Natural killer cell (primary cell): Measurements from ENCODE around the gene ZNRF4. TPM values are rescaled to one million over a fixed set of nuclear protein-coding genes. Genes with fewer than 3 reads are reported as not detected.

Source experiments
- ATAC-seq, 3 donors: fragments of 150-1000 bp in 2 of 3; fragments of 200-7000 bp in 1 of 3; cut with Tn5 transposase; 1 replicate in 1 of 3; 2 replicates in 2 of 3; pipeline ENCODE4 v1.10.0; 2021; ENCODE audit warnings: mild to moderate bottlenecking in 2 of 3, moderate library complexity in 2 of 3
- DNase-seq, 2 donors: peaks; one replicate each; pipeline versions ENCODE4 v3.0.0 to v3.0.0-alpha.2; 2013 to 2021; ENCODE audit warnings: mixed read lengths in 1 of 2
- H3K27ac ChIP-seq: one replicate; pipeline ENCODE4 v1.5.1; 2013; ENCODE audit warnings: mild to moderate bottlenecking, low read length
- H3K27me3 ChIP-seq: one replicate; pipeline ENCODE4 v1.6.1; 2013; ENCODE audit warnings: low read length; ENCODE audit not compliant: control insufficient read depth, insufficient read depth
- H3K36me3 ChIP-seq: one replicate; pipeline ENCODE4 v1.6.1; 2013; ENCODE audit warnings: low read length; ENCODE audit not compliant: control insufficient read depth, insufficient read depth
- H3K4me1 ChIP-seq: one replicate; pipeline ENCODE4 v1.6.1; 2013; ENCODE audit warnings: low read length; ENCODE audit not compliant: control insufficient read depth, insufficient read depth
- H3K4me3 ChIP-seq: one replicate; pipeline ENCODE4 v1.5.1; 2013; ENCODE audit warnings: low read length
- H3K9me3 ChIP-seq: one replicate; pipeline ENCODE4 v1.6.1; 2013; ENCODE audit warnings: low read length; ENCODE audit not compliant: control insufficient read depth, insufficient read depth
- H3K27ac Mint-ChIP-seq, 2 donors: one replicate each; pipeline ENCODE4 v1.8.0; 2022; ENCODE audit warnings: mild to moderate bottlenecking in 2 of 2, mixed read lengths in 2 of 2, moderate library complexity in 1 of 2
- H3K27me3 Mint-ChIP-seq, 2 donors: one replicate each; pipeline ENCODE4 v1.8.0; 2022; ENCODE audit warnings: low read depth in 2 of 2, mixed read lengths in 2 of 2
- H3K36me3 Mint-ChIP-seq: one replicate; pipeline ENCODE4 v1.8.0; 2022; ENCODE audit warnings: mixed read lengths
- H3K4me1 Mint-ChIP-seq, 2 donors: one replicate each; pipeline ENCODE4 v1.8.0; 2022; ENCODE audit warnings: mixed read lengths in 2 of 2
- H3K4me3 Mint-ChIP-seq: one replicate; pipeline ENCODE4 v1.8.0; 2022; ENCODE audit warnings: mild to moderate bottlenecking, moderate library complexity, mixed read lengths
- H3K9me3 Mint-ChIP-seq, 2 donors: one replicate each; pipeline ENCODE4 v1.8.0; 2022; ENCODE audit warnings: mixed read lengths in 2 of 2
- CTCF ChIP-seq: fragments of 200-600 bp; IDR thresholded peaks from one replicate; pipeline ENCODE4 v1.8.0; 2022; ENCODE audit warnings: antibody characterized with exemption
- WGBS: methylation state at CpG from one replicate; pipeline ENCODE4 v1.1.7; 2013; ENCODE audit warnings: missing lambda C conversion rate; ENCODE audit not compliant: insufficient coverage; 5-methylcytosine and 5-hydroxymethylcytosine counted together
- intact Hi-C: fragments of 100-400 bp; cut with micrococcal nuclease; formaldehyde crosslinking; loops from one replicate; pipeline ENCODE4 v1.14.2; 2022
- total RNA-seq, 4 donors: library from RNA; stranded (reverse); fragments of 120-200 nt in 1 of 4; gene quantifications; one replicate each; pipeline versions ENCODE4 v1.2.3 to v1.2.4, GENCODE V29; 2013 to 2022

The ZNRF4 gene
- total RNA-seq, 3 donors from 2014 or later (not counting 1 experiment from before 2014, with no cell fraction given), result not detected

GRCh38 chr19:5459360-5459759 is 4.1 kb downstream of the ZNRF4 start:
- Mint-ChIP-seq H3K27ac (no peak overlapping the region), H3K4me3 (no peak overlapping the region), H3K4me1 (no peaks in the 10 kb centered on the region), H3K27me3 (peaks cover 0 to 7% of the 10 kb centered on the region in 2 donors), H3K9me3 (no peaks in the 10 kb centered on the region), H3K36me3 (no peaks in the 10 kb centered on the region)
- Histone ChIP-seq H3K36me3 (no peaks in the 10 kb centered on the region), H3K9me3 (no peaks in the 10 kb centered on the region), H3K27ac (no peak overlapping the region), H3K27me3 (no peaks in the 10 kb centered on the region), H3K4me1 (no peaks in the 10 kb centered on the region), H3K4me3 (no peak overlapping the region)
- ATAC-seq, result no peak
- WGBS, result 78% methylated on average over 6 of the region's 6 CpGs
- DNase-seq, result no peak
- TF ChIP-seq CTCF, result no peak
- intact Hi-C loops, result no loop called here

- no peak for ATAC-seq
- Mint-ChIP-seq H3K27me3 (peaks cover 0 to 7% of the 10 kb centered on the region in 2 donors), H3K4me1 (no peaks in the 10 kb centered on the region), H3K36me3 (no peaks in the 10 kb centered on the region), H3K9me3 (no peaks in the 10 kb centered on the region), H3K4me3 (no peak overlapping the region), H3K27ac (no peak overlapping the region)
- DNase-seq, result no peak
- 64% methylated on average over 3 of the region's 3 CpGs for WGBS
- H3K36me3 ChIP-seq, result no peaks in the 10 kb centered on the region
- no peak overlapping the region for H3K4me3 ChIP-seq
- H3K27ac ChIP-seq, result no peak overlapping the region
- no peak for TF ChIP-seq CTCF
- H3K4me1 ChIP-seq, result no peaks in the 10 kb centered on the region
- no peaks in the 10 kb centered on the region for H3K9me3 ChIP-seq
- intact Hi-C loops, result no loop called here
- no peaks in the 10 kb centered on the region for H3K27me3 ChIP-seq
Observed at GRCh38 chr19:5460748-5461147, 5.5 kb downstream of the ZNRF4 start.

- WGBS, result 81% methylated on average over 2 of the region's 3 CpGs
- intact Hi-C loops, result no loop called here
- Histone ChIP-seq H3K4me3 (no peak overlapping the region), H3K4me1 (no peaks in the 10 kb centered on the region), H3K9me3 (no peaks in the 10 kb centered on the region), H3K27ac (no peak overlapping the region), H3K27me3 (no peaks in the 10 kb centered on the region), H3K36me3 (no peaks in the 10 kb centered on the region)
- peaks cover 0 to 12% of the 10 kb centered on the region in 2 donors for H3K27me3 Mint-ChIP-seq
- no peak overlapping the region for H3K4me3 Mint-ChIP-seq
- no peaks in the 10 kb centered on the region for H3K9me3 Mint-ChIP-seq
- TF ChIP-seq CTCF, result no peak
- no peaks in the 10 kb centered on the region for H3K4me1 Mint-ChIP-seq
- ATAC-seq (no peak), DNase-seq (no peak)
- H3K36me3 Mint-ChIP-seq, result no peaks in the 10 kb centered on the region
- no peak overlapping the region for H3K27ac Mint-ChIP-seq
Observed at GRCh38 chr19:5463959-5464358, 8.7 kb downstream of the ZNRF4 start.

DNA sequence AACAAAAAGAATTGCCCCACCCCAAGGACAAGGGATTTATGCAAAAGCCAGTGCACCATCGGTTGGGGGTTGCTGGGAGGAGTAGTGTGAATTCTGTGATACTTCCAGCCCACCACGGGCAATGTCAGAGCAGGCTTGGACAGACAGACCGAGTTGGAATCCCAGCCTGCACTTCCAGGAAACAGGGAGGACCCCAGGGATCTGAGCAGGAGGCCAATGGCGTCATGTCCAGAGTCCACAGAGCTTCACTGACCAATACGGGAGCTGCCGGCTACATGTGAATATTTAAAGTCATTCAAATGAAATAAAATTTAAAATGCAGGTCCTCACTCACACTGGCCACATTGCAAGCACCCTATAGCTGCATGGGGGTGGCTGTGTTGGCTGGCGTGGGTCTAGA is 10.9 kb downstream of the ZNRF4 start:
- Histone ChIP-seq H3K4me3 (no peak overlapping the region), H3K36me3 (no peaks in the 10 kb centered on the region), H3K4me1 (no peaks in the 10 kb centered on the region), H3K27ac (no peak overlapping the region), H3K27me3 (no peaks in the 10 kb centered on the region), H3K9me3 (no peaks in the 10 kb centered on the region)
- no peaks in the 10 kb centered on the region for H3K9me3 Mint-ChIP-seq
- no peak for ATAC-seq
- no peak for DNase-seq
- WGBS, result 62% methylated on average over 7 of the region's 7 CpGs
- H3K4me1 Mint-ChIP-seq, result no peaks in the 10 kb centered on the region
- H3K27me3 Mint-ChIP-seq, result peaks cover 0 to 12% of the 10 kb centered on the region in 2 donors
- no peaks in the 10 kb centered on the region for H3K36me3 Mint-ChIP-seq
- no peak overlapping the region for H3K27ac Mint-ChIP-seq
- no peak overlapping the region for H3K4me3 Mint-ChIP-seq
- no peak for TF ChIP-seq CTCF
- intact Hi-C loops, result no loop called here
